ENCODE measurements around the gene GFY. TPM values are rescaled to one million over a fixed set of nuclear protein-coding genes. Genes with fewer than 3 reads are reported as not detected.
A peak's percentile ranks its signal among the peaks of the same experiment; 100 is the strongest.

GFY gene
- total and polyA plus RNA-seq, 9 of the 15 experiments (the other 6 are each of a cell fraction or from before 2014, with no cell fraction given), result 0.06 to 0.40 (median 0.19) TPM; not detected in 3

DNA sequence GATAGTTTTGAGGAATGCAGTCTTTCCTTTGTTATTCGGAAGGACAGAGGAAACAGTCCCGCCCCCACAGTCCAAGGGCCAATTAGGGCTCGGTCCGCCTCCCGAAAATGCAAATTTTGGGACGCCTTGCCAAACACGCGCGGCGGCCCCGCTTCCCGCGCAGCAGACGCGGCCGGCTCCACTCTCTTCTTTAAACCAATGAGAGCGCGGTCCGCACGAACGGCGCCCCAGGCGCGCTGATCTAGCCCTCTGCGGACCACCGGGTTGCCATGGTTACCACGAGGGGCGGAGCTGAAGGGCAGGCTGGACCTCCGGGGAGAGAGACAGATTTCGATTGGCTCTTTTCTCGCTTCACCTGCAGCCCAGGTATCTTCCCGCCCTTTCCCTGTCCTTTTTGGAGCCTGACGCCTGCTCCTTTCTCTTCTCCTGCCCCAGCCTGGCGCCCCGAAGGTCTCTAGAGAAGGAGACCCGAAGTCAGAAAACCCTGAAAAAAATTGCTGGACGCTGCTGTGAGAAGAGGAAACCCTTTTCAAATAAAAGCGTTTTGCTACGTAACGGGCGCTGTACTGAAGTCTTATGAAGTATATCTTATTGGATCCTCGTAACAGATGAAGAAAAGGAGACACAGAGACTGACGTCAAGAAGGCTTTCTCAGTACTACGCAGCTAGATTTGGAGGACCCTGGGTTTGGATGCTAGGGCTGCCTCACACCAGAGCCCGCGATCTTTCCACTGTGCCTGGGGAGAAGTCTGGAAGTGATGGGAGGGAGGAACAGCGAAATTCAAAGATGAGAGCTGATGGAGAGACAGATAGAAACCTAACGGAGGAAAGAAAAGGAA, 3.9 kb upstream of the GFY start:
- Histone ChIP-seq H3K27ac (ENCODE audit: extremely low read depth, low read depth, low read length) (no peak overlapping the region), H2AFZ (ENCODE audit: low read depth, low read length) (peak overlapping the region; percentile 85), H3K4me3 (peak overlapping the region; percentile 20), H3K9me1 (ENCODE audit: control insufficient read depth, insufficient read depth, low read length) (no peaks in the 10 kb centered on the region), H3K27me3 (ENCODE audit: control insufficient read depth in 2 of 2, insufficient read depth in 2 of 2, low read length in 2 of 2) (no peaks in the 10 kb centered on the region), H4K20me1 (replicated peaks; ENCODE audit: control insufficient read depth, insufficient read depth, low read length) (no peaks in the 10 kb centered on the region), H3K4me1 (replicated peaks in 1 of 2; ENCODE audit: control insufficient read depth in 2 of 2, insufficient read depth in 2 of 2, low read length in 2 of 2) (peaks cover 39 to 49% of the 10 kb centered on the region in 2 experiments), H3K36me3 (ENCODE audit: control insufficient read depth, insufficient read depth, low read length) (no peaks in the 10 kb centered on the region), H3K9ac (ENCODE audit: insufficient read depth in 1 of 2, low read depth in 2 of 2, low read length in 2 of 2) (peak overlapping the region; percentile 48 to 86; a peak in 2 of 4 replicates), H3K4me2 (ENCODE audit: insufficient read depth, low read length) (peak overlapping the region; percentile 75), H3K9me3 (replicated peaks; ENCODE audit: control insufficient read depth, insufficient read depth, low read depth, low read length) (no peaks in the 10 kb centered on the region), H3K79me2 (ENCODE audit: control insufficient read depth, insufficient read depth, low read length) (no peaks in the 10 kb centered on the region)
- intact Hi-C loops (cut with micrococcal nuclease), result no loop called here
- FAIRE-seq (peak; percentile 98), DNase-seq (ENCODE audit: extremely low read depth in 1 of 4, low spot score in 3 of 4) (peak; percentile 89 to 96 (median 92)), ATAC-seq (peak; percentile 85)
- ChIA-PET CTCF (ENCODE audit: low intra/inter-chr PET ratio) (no interaction called here), POLR2A (interaction anchor here (0.8 to 1.3 kb wide), 4 partner anchors 9 to 35 kb away, joined by 3 to 5 read pairs (median 4); no protein-coding TSS in a partner anchor)
- WGBS (ENCODE audit: insufficient coverage, low coverage, missing lambda C conversion rate), result 2% methylated on average over 48 of the region's 48 CpGs
- BruUV-seq (replicated peaks), result no TSS peak
- in situ Hi-C loops (cut with MboI), result no loop called here
- TF ChIP-seq ATF1 (CRISPR knock-in tag; IDR thresholded peaks at IDR 0.05), result no peak
- peak; percentile 50; the same call in 1 of the 2 replicates for TF ChIP-seq ATF1 (tag; IDR thresholded peaks at IDR 0.05)
- TF ChIP-seq, protein P1, sequence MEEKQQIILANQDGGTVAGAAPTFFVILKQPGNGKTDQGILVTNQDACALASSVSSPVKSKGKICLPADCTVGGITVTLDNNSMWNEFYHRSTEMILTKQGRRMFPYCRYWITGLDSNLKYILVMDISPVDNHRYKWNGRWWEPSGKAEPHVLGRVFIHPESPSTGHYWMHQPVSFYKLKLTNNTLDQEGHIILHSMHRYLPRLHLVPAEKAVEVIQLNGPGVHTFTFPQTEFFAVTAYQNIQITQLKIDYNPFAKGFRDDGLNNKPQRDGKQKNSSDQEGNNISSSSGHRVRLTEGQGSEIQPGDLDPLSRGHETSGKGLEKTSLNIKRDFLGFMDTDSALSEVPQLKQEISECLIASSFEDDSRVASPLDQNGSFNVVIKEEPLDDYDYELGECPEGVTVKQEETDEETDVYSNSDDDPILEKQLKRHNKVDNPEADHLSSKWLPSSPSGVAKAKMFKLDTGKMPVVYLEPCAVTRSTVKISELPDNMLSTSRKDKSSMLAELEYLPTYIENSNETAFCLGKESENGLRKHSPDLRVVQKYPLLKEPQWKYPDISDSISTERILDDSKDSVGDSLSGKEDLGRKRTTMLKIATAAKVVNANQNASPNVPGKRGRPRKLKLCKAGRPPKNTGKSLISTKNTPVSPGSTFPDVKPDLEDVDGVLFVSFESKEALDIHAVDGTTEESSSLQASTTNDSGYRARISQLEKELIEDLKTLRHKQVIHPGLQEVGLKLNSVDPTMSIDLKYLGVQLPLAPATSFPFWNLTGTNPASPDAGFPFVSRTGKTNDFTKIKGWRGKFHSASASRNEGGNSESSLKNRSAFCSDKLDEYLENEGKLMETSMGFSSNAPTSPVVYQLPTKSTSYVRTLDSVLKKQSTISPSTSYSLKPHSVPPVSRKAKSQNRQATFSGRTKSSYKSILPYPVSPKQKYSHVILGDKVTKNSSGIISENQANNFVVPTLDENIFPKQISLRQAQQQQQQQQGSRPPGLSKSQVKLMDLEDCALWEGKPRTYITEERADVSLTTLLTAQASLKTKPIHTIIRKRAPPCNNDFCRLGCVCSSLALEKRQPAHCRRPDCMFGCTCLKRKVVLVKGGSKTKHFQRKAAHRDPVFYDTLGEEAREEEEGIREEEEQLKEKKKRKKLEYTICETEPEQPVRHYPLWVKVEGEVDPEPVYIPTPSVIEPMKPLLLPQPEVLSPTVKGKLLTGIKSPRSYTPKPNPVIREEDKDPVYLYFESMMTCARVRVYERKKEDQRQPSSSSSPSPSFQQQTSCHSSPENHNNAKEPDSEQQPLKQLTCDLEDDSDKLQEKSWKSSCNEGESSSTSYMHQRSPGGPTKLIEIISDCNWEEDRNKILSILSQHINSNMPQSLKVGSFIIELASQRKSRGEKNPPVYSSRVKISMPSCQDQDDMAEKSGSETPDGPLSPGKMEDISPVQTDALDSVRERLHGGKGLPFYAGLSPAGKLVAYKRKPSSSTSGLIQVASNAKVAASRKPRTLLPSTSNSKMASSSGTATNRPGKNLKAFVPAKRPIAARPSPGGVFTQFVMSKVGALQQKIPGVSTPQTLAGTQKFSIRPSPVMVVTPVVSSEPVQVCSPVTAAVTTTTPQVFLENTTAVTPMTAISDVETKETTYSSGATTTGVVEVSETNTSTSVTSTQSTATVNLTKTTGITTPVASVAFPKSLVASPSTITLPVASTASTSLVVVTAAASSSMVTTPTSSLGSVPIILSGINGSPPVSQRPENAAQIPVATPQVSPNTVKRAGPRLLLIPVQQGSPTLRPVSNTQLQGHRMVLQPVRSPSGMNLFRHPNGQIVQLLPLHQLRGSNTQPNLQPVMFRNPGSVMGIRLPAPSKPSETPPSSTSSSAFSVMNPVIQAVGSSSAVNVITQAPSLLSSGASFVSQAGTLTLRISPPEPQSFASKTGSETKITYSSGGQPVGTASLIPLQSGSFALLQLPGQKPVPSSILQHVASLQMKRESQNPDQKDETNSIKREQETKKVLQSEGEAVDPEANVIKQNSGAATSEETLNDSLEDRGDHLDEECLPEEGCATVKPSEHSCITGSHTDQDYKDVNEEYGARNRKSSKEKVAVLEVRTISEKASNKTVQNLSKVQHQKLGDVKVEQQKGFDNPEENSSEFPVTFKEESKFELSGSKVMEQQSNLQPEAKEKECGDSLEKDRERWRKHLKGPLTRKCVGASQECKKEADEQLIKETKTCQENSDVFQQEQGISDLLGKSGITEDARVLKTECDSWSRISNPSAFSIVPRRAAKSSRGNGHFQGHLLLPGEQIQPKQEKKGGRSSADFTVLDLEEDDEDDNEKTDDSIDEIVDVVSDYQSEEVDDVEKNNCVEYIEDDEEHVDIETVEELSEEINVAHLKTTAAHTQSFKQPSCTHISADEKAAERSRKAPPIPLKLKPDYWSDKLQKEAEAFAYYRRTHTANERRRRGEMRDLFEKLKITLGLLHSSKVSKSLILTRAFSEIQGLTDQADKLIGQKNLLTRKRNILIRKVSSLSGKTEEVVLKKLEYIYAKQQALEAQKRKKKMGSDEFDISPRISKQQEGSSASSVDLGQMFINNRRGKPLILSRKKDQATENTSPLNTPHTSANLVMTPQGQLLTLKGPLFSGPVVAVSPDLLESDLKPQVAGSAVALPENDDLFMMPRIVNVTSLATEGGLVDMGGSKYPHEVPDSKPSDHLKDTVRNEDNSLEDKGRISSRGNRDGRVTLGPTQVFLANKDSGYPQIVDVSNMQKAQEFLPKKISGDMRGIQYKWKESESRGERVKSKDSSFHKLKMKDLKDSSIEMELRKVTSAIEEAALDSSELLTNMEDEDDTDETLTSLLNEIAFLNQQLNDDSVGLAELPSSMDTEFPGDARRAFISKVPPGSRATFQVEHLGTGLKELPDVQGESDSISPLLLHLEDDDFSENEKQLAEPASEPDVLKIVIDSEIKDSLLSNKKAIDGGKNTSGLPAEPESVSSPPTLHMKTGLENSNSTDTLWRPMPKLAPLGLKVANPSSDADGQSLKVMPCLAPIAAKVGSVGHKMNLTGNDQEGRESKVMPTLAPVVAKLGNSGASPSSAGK (IDR thresholded peaks at IDR 0.05), result peak; percentile 67
- TF ChIP-seq ZZZ3 (IDR thresholded peaks at IDR 0.05), result no peak
- no peak for TF ChIP-seq CBX5 (IDR thresholded peaks at IDR 0.05; ENCODE audit: borderline replicate concordance, low read depth)
- TF ChIP-seq CSDE1 (IDR thresholded peaks at IDR 0.05), result peak in 1 of 2 experiments; percentile 94; a peak in 2 of 4 replicates
- no peak for TF ChIP-seq ZNF121 (CRISPR knock-in tag; conservative IDR thresholded peaks at IDR 0.05)
- no peak for TF ChIP-seq YBX1 (IDR thresholded peaks at IDR 0.05)
- 0 out of 4 replicates have a peak, but pooled peaks of 1 of the 2 experiments have one; percentile 8 for TF ChIP-seq KDM1A (IDR thresholded peaks at IDR 0.05)
- TF ChIP-seq, protein P2, sequence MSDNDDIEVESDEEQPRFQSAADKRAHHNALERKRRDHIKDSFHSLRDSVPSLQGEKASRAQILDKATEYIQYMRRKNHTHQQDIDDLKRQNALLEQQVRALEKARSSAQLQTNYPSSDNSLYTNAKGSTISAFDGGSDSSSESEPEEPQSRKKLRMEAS (CRISPR knock-in tag; IDR thresholded peaks at IDR 0.05), result peak; percentile 69
- TF ChIP-seq FOS (IDR thresholded peaks at IDR 0.05; ENCODE audit: extremely low read depth, insufficient read length), result peak; percentile 2
- TF ChIP-seq CTBP1 (IDR thresholded peaks at IDR 0.05; ENCODE audit: borderline replicate concordance), result peak; percentile 100
